Right lobe of liver (tissue), 6 donors: Measurements from ENCODE around the gene UQCR11. TPM values are rescaled to one million over a fixed set of nuclear protein-coding genes. Genes with fewer than 3 reads are reported as not detected.

Experiments used
- ATAC-seq, 4 donors: fragments of 200-7000 bp; cut with Tn5 transposase; one replicate each; pipeline ENCODE4 v1.9.1; 2020; ENCODE audit warnings: mild to moderate bottlenecking in 4 of 4, moderate library complexity in 4 of 4
- DNase-seq, 3 donors: peaks; one replicate each; pipeline ENCODE4 v3.0.0-alpha.2; 2020
- H3K27ac ChIP-seq, 3 donors: fragments of 200-600 bp; one replicate each; pipeline ENCODE4 v1.8.0; 2022
- H3K27me3 ChIP-seq, 2 donors: fragments of 200-600 bp; one replicate each; pipeline ENCODE4 v1.8.0; 2022
- H3K36me3 ChIP-seq, 4 donors: fragments of 200-600 bp; sonication (generic) in 1 of 4; one replicate each; pipeline versions ENCODE4 v1.5.1 to v1.8.0; 2017 to 2022; ENCODE audit warnings: control low read depth in 1 of 4
- H3K4me1 ChIP-seq, 4 donors: fragments of 200-600 bp; sonication (generic) in 1 of 4; one replicate each; pipeline versions ENCODE4 v1.5.1 to v1.8.0; 2017 to 2022; ENCODE audit warnings: control low read depth in 1 of 4
- H3K4me3 ChIP-seq, 3 donors: fragments of 200-600 bp; one replicate each; pipeline ENCODE4 v1.8.0; 2022
- H3K9me3 ChIP-seq, 4 donors: fragments of 200-600 bp; sonication (generic) in 1 of 4; one replicate each; pipeline versions ENCODE4 v1.5.1 to v1.8.0; 2017 to 2022; ENCODE audit warnings: control low read depth in 1 of 4
- CTCF ChIP-seq, 4 donors: fragments of 200-600 bp in 3 of 4; fragments of 450-650 bp in 1 of 4; IDR thresholded peaks; one replicate each; pipeline versions ENCODE4 v1.5.1 to v1.8.0; 2016 to 2022; ENCODE audit warnings: antibody characterized with exemption in 4 of 4, mild to moderate bottlenecking in 2 of 4
- POLR2A ChIP-seq: fragments of 450-650 bp; IDR thresholded peaks from one replicate; pipeline ENCODE4 v1.6.1; 2017; ENCODE audit warnings: antibody characterized with exemption, mild to moderate bottlenecking
- WGBS: methylation state at CpG from one replicate; pipeline ENCODE4 v1.1.6; 2018; ENCODE audit warnings: low coverage, low lambda C conversion rate; ENCODE audit not compliant: insufficient coverage; ENCODE audit errors: missing lambda C conversion rate; 5-methylcytosine and 5-hydroxymethylcytosine counted together
- intact Hi-C, 2 donors: fragments of 100-400 bp; cut with DNase I; formaldehyde crosslinking; loops; one replicate each; pipeline versions ENCODE4 v1.11.2 to v1.14.1; 2022
- long read RNA-seq: library from polyadenylated mRNA; unstranded; transcript quantifications from one replicate; pipeline ENCODE4 v2.0.0, GENCODE V29; 2019
- total RNA-seq, 6 experiments: library from RNA; depleted of rRNA in 2 of 6; stranded (reverse); fragments of >200 nt in 2 of 6; fragmentation: NEBNext Ultra II Directional in 3 of 6; extraction: Animal tissue kit (Norgen Biotek cat#: 25700) in 3 of 6; gene quantifications; one replicate each; pipeline versions ENCODE4 v1.1.0 to v1.2.4, GENCODE V29; 2016 to 2023
- donor health status: DM: no; HTN: yes; CAD: no.
- donor health status: DM: no; HTN: no; CAD: no.
- donor health status: DM: no; HTN: no; CAD: no.
- donor health status: DM: no; HTN: yes; CAD: no.
- donor health status: DM: no; HTN: yes; CAD: no.

UQCR11 gene
- total RNA-seq: 100 to 1,000 TPM in 4 of 6 experiments, 10 to 100 TPM in 2; 59.6 to 202 (median 172) TPM
- long read RNA-seq, transcript UQCR11-203 (3 exons, 1,324 nt): major isoform, 275 of 279 reads
- long read RNA-seq, partial matches to known transcripts: 0 of 279 reads
- long read RNA-seq, other reads (novel, unspliced or antisense): 1 of 279 reads

GRCh38 chr19:1605236-1606137 is at the start of gene UQCR11:
TSS of gene UQCR11 (minus strand) at chr19:1605462. CDS start at chr19:1605409, 53 bp downstream.
- peak; percentile 93 to 96 (median 94) for ATAC-seq
- Histone ChIP-seq H3K27me3 (no peaks in the 10 kb centered on the region), H3K9me3 (no peaks in the 10 kb centered on the region), H3K36me3 (peaks cover 0 to under 1% (median 0%) of the 10 kb centered on the region in 4 donors), H3K4me1 (peaks cover 0 to 22% (median 4%) of the 10 kb centered on the region in 4 donors), H3K4me3 (peak within 1 kb of the TSS; percentile 86 to 100 (median 99)), H3K27ac (peak within 1 kb of the TSS; percentile 57 to 89 (median 83))
- TF ChIP-seq CTCF (IDR thresholded peaks at IDR 0.05): peak; percentile 31 to 50 (median 46)
- peak; percentile 40 for TF ChIP-seq POLR2A
- under 1% methylated on average over 19 of the region's 79 CpGs for WGBS
- intact Hi-C loops: no loop called here
- peak; percentile 96 to 98 (median 97) for DNase-seq

DNA sequence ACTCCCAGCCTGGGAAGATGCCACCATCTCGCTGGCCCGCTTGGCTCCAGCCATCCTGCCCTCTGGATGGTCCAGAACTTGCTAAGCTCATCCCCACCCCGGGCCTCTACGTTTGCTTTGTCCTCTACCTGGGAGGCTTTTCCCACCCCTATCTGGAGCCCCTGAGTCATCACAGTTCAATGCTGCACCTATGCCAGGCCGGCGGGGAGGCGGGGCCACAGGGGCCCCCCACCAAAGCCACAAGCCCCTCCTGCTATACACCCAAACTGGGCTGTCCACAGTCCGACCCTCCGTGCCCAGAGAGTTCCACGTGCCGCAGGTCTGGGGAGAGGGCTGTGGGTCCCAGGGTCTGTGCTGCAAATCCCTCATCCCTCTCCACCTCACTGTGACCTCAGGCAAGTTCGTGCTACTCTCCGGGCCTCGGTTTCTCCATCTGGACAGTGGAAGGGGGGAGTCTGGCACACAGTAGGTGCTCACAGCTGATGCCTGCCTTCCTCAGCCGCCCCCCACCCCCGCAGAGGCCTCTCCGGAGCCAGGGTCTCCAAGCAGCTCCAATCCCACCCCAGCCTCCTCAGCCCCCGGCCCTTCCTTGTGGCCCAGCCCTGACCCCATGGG is 49.0 kb upstream of the UQCR11 start:
- 87% methylated on average over 4 of the region's 18 CpGs for WGBS
- no peaks in the 10 kb centered on the region for H3K9me3 ChIP-seq
- TF ChIP-seq CTCF (IDR thresholded peaks at IDR 0.05): no peak
- TF ChIP-seq POLR2A: no peak
- H3K27ac ChIP-seq: no peak overlapping the region
- no peak overlapping the region for H3K4me3 ChIP-seq
- ATAC-seq (no peak), DNase-seq (no peak)
- no peaks in the 10 kb centered on the region for H3K27me3 ChIP-seq
- peaks cover 0 to 4% (median 0%) of the 10 kb centered on the region in 4 donors for H3K4me1 ChIP-seq
- intact Hi-C loops: no loop called here
- H3K36me3 ChIP-seq: no peaks in the 10 kb centered on the region

GRCh38 chr19:1653300-1653628 is 48.0 kb upstream of the UQCR11 start:
- TF ChIP-seq POLR2A (no peak), CTCF (IDR thresholded peaks at IDR 0.05) (no peak)
- ATAC-seq: no peak
- Histone ChIP-seq H3K4me3 (peak overlapping the region; percentile 58 to 63 (median 59)), H3K27me3 (no peaks in the 10 kb centered on the region), H3K4me1 (peaks cover 0 to 4% (median 0%) of the 10 kb centered on the region in 4 donors), H3K9me3 (no peaks in the 10 kb centered on the region), H3K27ac (peak overlapping the region; percentile 87 to 100 (median 100)), H3K36me3 (no peaks in the 10 kb centered on the region)
- DNase-seq: no peak
- intact Hi-C loops: no loop called here
- 28% methylated on average over 18 of the region's 18 CpGs for WGBS

DNA sequence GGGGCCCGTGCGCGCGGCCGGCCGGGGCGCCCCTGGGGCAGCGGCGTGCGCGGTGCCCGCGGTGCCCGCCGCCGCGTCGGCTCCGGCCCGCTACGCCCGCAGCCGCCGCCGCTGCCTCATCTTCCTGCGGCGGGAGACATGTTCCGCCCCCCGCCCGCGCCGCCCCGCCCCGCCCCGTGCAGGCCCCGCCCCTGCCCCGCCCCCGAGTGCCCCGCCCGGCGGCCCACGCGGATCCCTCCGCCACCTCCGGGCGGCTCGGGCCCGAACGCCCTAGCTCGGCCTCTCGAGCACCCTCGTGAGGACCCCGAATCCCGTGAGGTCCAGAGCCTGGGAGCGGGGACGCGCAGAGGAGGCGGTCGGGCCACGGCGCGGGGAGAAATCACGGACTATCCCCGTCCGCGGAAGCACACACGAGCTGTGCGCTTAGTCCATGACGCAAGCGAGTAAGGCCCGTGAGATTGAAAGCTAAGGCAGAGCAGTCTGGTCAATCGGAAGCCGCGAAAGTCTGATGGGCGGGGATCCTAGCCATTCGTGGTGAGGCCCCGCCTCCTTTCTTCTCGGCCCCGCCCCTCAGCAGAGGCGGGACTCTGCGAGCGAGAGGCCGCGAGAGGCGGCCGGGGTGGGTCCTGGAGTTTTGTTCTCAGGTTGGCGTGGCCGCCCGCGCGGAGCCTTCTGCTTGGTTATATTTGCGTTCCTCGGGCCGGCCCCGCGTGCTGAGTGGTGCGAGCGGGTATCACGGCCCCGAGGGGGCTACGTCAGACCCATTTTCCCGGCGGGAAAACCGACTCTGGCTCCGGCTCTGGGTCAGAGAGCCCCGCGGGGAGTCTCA is 47.4 kb upstream of the UQCR11 start, which contains the start of gene TCF3:
Gene TCF3 (minus strand): TSS at position 145 of the 829 bp plus-strand sequence. CDS start 2,367 bp downstream, outside the sequence.
- Histone ChIP-seq H3K27ac (peak within 1 kb of the TSS; percentile 100), H3K4me1 (peaks cover 0 to 4% (median 0%) of the 10 kb centered on the region in 4 donors), H3K36me3 (no peaks in the 10 kb centered on the region), H3K9me3 (no peaks in the 10 kb centered on the region), H3K4me3 (peak within 1 kb of the TSS; percentile 63 to 84 (median 81)), H3K27me3 (no peaks in the 10 kb centered on the region)
- ATAC-seq: peak; percentile 97 to 98 (median 98)
- TF ChIP-seq POLR2A: peak; percentile 77
- no peak for TF ChIP-seq CTCF (IDR thresholded peaks at IDR 0.05)
- intact Hi-C loops: no loop called here
- peak; percentile 97 to 98 (median 98) for DNase-seq
- WGBS: 0% methylated on average over 1 of the region's 107 CpGs
